ENCODE results near the gene MRPL38. TPM values are rescaled to one million over a fixed set of nuclear protein-coding genes. Genes with fewer than 3 reads are reported as not detected.
"Not testable (repeated sequence)": the region's sequence is repeated elsewhere in the genome, so short reads cannot be mapped to it uniquely, and the experiment has no call there.

Gene MRPL38
- total and polyA plus RNA-seq, 4 donors = 47.8 to 105 (median 66.1) TPM

DNA sequence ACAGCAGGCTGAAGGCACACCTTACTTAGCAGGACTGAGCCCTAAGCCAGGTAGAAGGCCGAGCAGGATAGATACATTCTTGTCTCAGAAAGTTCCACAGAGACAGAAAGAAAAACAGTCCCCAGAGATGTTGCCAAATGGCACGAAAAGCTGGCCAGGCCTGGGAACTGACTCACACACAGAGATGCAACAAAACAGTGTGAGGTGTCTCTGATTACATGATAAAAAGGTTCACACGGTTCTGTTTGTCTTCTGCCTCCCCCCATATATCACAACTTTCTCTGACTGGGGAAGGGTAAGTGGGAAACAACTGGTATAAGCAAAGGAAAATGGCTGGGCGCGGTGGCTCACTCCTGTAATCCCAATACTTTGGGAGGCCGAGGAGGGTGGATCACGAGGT lies 51.3 kb downstream of the MRPL38 start:
- no peak overlapping the region for H3K9ac ChIP-seq (ENCODE audit: insufficient read depth in 1 of 2, low read length in 2 of 2)
- H3K4me1 ChIP-seq (ENCODE audit: control insufficient read depth in 5 of 5, insufficient read depth in 5 of 5, low read length in 5 of 5) = peaks cover 0 to 33% (median 16%) of the 10 kb centered on the region in 5 donors
- H3K27ac ChIP-seq (ENCODE audit: low read depth in 1 of 2, low read length in 1 of 2) = peak overlapping the region; percentile 20 to 90
- 80 to 84% methylated on average over 7 of the region's 7 CpGs for WGBS, 2 donors
- H3K9me3 ChIP-seq (ENCODE audit: control insufficient read depth in 4 of 4, insufficient read depth in 3 of 4, low read length in 3 of 4) = no peaks in the 10 kb centered on the region
- ATAC-seq (ENCODE audit: insufficient read depth, low FRiP score) = no peak
- H3K36me3 ChIP-seq (ENCODE audit: control insufficient read depth in 4 of 4, insufficient read depth in 4 of 4, low read length in 4 of 4) = peaks cover 0 to 26% (median 15%) of the 10 kb centered on the region in 4 donors
- TF ChIP-seq, protein P1, sequence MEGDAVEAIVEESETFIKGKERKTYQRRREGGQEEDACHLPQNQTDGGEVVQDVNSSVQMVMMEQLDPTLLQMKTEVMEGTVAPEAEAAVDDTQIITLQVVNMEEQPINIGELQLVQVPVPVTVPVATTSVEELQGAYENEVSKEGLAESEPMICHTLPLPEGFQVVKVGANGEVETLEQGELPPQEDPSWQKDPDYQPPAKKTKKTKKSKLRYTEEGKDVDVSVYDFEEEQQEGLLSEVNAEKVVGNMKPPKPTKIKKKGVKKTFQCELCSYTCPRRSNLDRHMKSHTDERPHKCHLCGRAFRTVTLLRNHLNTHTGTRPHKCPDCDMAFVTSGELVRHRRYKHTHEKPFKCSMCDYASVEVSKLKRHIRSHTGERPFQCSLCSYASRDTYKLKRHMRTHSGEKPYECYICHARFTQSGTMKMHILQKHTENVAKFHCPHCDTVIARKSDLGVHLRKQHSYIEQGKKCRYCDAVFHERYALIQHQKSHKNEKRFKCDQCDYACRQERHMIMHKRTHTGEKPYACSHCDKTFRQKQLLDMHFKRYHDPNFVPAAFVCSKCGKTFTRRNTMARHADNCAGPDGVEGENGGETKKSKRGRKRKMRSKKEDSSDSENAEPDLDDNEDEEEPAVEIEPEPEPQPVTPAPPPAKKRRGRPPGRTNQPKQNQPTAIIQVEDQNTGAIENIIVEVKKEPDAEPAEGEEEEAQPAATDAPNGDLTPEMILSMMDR (IDR thresholded peaks at IDR 0.05; ENCODE audit: control extremely low read depth, extremely low read depth) = no peak
- H3K4me3 ChIP-seq = no peak overlapping the region
- H3K27me3 ChIP-seq (ENCODE audit: control insufficient read depth in 3 of 3, insufficient read depth in 3 of 3, low read length in 2 of 3) = no peaks in the 10 kb centered on the region
- DNase-seq = no peak

DNA sequence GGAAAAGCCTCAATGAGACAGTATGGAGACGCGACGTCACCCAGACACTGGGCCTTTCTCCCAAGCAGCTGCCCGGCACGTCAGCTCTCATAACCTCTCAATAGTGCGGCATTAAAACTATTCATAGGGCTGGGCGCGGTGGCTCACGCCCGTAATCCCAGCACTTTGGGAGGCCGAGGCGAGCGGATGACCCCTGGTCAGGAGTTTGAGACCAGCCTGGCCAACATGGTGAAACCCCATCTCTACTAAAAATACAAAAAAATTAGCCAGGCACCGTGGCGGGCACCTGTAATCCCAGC lies 53.0 kb downstream of the MRPL38 start:
- WGBS, 2 donors = 95 to 97% methylated on average over 15 of the region's 15 CpGs
- not testable (repeated sequence) for H3K9ac ChIP-seq (ENCODE audit: insufficient read depth in 1 of 2, low read length in 2 of 2)
- H3K36me3 ChIP-seq (ENCODE audit: control insufficient read depth in 4 of 4, insufficient read depth in 4 of 4, low read length in 4 of 4) = peaks cover 0 to 43% (median 28%) of the 10 kb centered on the region in 4 donors

DNA sequence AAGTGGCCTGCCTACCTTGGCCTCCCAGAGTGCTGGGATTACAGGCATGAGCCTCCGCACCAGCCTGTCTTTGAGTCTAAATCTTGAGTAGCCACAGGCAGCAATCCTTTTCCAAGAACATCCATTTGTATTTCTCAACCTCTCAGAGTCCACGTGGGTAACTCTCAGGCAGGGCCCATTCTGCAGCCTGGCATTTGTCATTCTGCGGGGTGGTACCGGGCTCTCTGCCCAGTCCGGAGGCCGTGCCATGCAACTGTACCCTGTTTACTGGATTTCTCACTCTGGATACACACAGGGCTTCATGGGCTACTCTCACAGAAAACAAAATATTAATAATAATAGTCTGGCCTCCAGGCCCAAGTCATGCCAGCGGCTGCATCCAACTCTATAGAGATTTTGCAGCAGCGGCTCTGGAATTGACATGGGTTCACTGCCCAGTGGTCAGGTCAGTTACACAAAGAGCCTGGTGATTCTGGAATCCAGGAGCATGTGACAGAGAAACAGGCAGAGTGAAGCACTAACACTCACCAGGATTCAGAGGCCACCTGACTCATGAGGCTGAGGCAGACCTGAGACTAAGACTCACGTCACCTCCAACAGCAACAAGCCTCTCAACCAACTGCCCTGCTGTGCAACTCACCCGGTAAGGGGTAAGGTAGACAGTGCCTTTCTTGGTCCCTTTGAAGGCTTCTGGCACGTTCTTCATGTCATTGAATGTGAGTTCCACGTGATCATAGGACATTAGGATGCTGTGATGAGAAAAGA lies 53.6 kb downstream of the MRPL38 start:
- DNase-seq (no peak), ATAC-seq (ENCODE audit: insufficient read depth, low FRiP score) (no peak)
- peaks cover 0 to 36% (median 28%) of the 10 kb centered on the region in 5 donors for H3K4me1 ChIP-seq (ENCODE audit: control insufficient read depth in 5 of 5, insufficient read depth in 5 of 5, low read length in 5 of 5)
- H3K27ac ChIP-seq (ENCODE audit: low read depth in 1 of 2, low read length in 1 of 2) = peak overlapping the region in 1 of 2 donors; percentile 76
- H3K27me3 ChIP-seq (ENCODE audit: control insufficient read depth in 3 of 3, insufficient read depth in 3 of 3, low read length in 2 of 3) = no peaks in the 10 kb centered on the region
- TF ChIP-seq, protein P1 (IDR thresholded peaks at IDR 0.05; ENCODE audit: control extremely low read depth, extremely low read depth) = no peak
- H3K9me3 ChIP-seq (ENCODE audit: control insufficient read depth in 4 of 4, insufficient read depth in 3 of 4, low read length in 3 of 4) = no peaks in the 10 kb centered on the region
- peaks cover 0 to 48% (median 30%) of the 10 kb centered on the region in 4 donors for H3K36me3 ChIP-seq (ENCODE audit: control insufficient read depth in 4 of 4, insufficient read depth in 4 of 4, low read length in 4 of 4)
- 91 to 93% methylated on average over 12 of the region's 12 CpGs for WGBS, 2 donors
- H3K4me3 ChIP-seq = no peak overlapping the region
- H3K9ac ChIP-seq (ENCODE audit: insufficient read depth in 1 of 2, low read length in 2 of 2) = no peak overlapping the region

More for the DNA sequence above, 53.0 kb downstream of the MRPL38 start:
- not testable (repeated sequence) for DNase-seq; H3K9me3 ChIP-seq (ENCODE audit: control insufficient read depth in 4 of 4, insufficient read depth in 3 of 4, low read length in 3 of 4); ATAC-seq (ENCODE audit: insufficient read depth, low FRiP score); H3K4me3 ChIP-seq; H3K27me3 ChIP-seq (ENCODE audit: control insufficient read depth in 3 of 3, insufficient read depth in 3 of 3, low read length in 2 of 3)
- peak overlapping the region in 1 of 2 donors; percentile 76 for H3K27ac ChIP-seq (ENCODE audit: low read depth in 1 of 2, low read length in 1 of 2)
- peaks cover 0 to 39% (median 23%) of the 10 kb centered on the region in 5 donors for H3K4me1 ChIP-seq (ENCODE audit: control insufficient read depth in 5 of 5, insufficient read depth in 5 of 5, low read length in 5 of 5)

DNA sequence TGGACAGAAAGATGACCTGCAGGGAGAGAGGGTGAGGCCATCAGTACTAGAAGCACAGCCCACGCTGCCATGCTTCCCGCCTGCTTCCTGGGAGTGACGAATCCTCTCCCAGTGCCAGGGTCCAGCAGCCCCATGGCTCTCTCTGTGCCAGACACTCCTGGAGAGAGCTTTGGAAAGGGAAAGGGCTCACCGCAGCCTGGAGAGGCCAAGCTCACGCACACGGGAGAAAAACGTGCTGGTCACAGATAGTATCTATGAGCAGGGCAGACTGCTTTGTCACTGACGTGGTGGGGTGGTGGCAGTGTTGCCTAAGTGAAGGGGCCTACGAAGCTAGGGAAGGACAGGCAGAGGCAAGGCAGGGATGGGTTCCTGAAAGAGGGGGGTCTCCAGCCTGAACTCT lies 55.0 kb downstream of the MRPL38 start:
- H3K36me3 ChIP-seq (ENCODE audit: control insufficient read depth in 4 of 4, insufficient read depth in 4 of 4, low read length in 4 of 4) = peaks cover 0 to 52% (median 30%) of the 10 kb centered on the region in 4 donors
- DNase-seq (no peak), ATAC-seq (ENCODE audit: insufficient read depth, low FRiP score) (no peak)
- H3K4me1 ChIP-seq (ENCODE audit: control insufficient read depth in 5 of 5, insufficient read depth in 5 of 5, low read length in 5 of 5) = peaks cover 0 to 47% (median 41%) of the 10 kb centered on the region in 5 donors
- no peak overlapping the region for H3K9ac ChIP-seq (ENCODE audit: insufficient read depth in 1 of 2, low read length in 2 of 2)
- TF ChIP-seq, protein P1 (IDR thresholded peaks at IDR 0.05; ENCODE audit: control extremely low read depth, extremely low read depth) = no peak
- 76 to 77% methylated on average over 9 of the region's 9 CpGs for WGBS, 2 donors
- no peaks in the 10 kb centered on the region for H3K9me3 ChIP-seq (ENCODE audit: control insufficient read depth in 4 of 4, insufficient read depth in 3 of 4, low read length in 3 of 4)
- no peaks in the 10 kb centered on the region for H3K27me3 ChIP-seq (ENCODE audit: control insufficient read depth in 3 of 3, insufficient read depth in 3 of 3, low read length in 2 of 3)
- no peak overlapping the region for H3K4me3 ChIP-seq
- H3K27ac ChIP-seq (ENCODE audit: low read depth in 1 of 2, low read length in 1 of 2) = peak overlapping the region; percentile 45 to 75
